ENCODE measurements around the gene CYTH1. TPM values are rescaled to one million over a fixed set of nuclear protein-coding genes. Genes with fewer than 3 reads are reported as not detected.
A peak's percentile ranks its signal among the peaks of the same experiment; 100 is the strongest.

CYTH1 gene
- total RNA-seq, 6 donors from 2014 or later = 113 to 295 (median 121) TPM

- WGBS, 2 donors = 88 to 90% methylated on average over 7 of the region's 7 CpGs
- peaks cover 33 to 75% (median 45%) of the 10 kb centered on the region in 4 donors for H3K4me1 ChIP-seq
- TF ChIP-seq EP300 (IDR thresholded peaks at IDR 0.05) (no peak), POLR2AphosphoS5 (IDR thresholded peaks at IDR 0.05) (no peak), POLR2A (IDR thresholded peaks at IDR 0.05) (no peak), CTCF (IDR thresholded peaks at IDR 0.05) (no peak)
Measured at GRCh38 chr17:78728495-78728894, 53.6 kb downstream of the CYTH1 start.

GRCh38 chr17:78727476-78728229 is 54.4 kb downstream of the CYTH1 start:
- Histone ChIP-seq H3K36me3 (peaks cover 0 to 3% (median 0%) of the 10 kb centered on the region in 4 donors), H3K4me3 (no peak overlapping the region), H3K27me3 (no peaks in the 10 kb centered on the region), H3K4me1 (peaks cover 36 to 75% (median 46%) of the 10 kb centered on the region in 4 donors), H3K9me3 (no peaks in the 10 kb centered on the region), H3K27ac (no peak overlapping the region)
- TF ChIP-seq POLR2A (IDR thresholded peaks at IDR 0.05) = no peak
- no peak for TF ChIP-seq EP300 (IDR thresholded peaks at IDR 0.05)
- TF ChIP-seq POLR2AphosphoS5 (IDR thresholded peaks at IDR 0.05) = no peak
- TF ChIP-seq CTCF (IDR thresholded peaks at IDR 0.05) = no peak
- WGBS, 2 donors = 83 to 87% methylated on average over 5 to 11 of the region's 11 CpGs
- DNase-seq = peak in 1 of 2 donors; percentile 48
- ATAC-seq (ENCODE audit: low FRiP score in 2 of 2) = peak in 1 of 2 donors; percentile 38

More at GRCh38 chr17:78728495-78728894, 53.6 kb downstream of the CYTH1 start:
- no peak overlapping the region for H3K4me3 ChIP-seq
- no peak overlapping the region for H3K27ac ChIP-seq
- no peaks in the 10 kb centered on the region for H3K27me3 ChIP-seq
- peaks cover 0 to 3% (median 0%) of the 10 kb centered on the region in 4 donors for H3K36me3 ChIP-seq
- H3K9me3 ChIP-seq = no peaks in the 10 kb centered on the region
- DNase-seq (no peak), ATAC-seq (ENCODE audit: low FRiP score in 2 of 2) (no peak)

GRCh38 chr17:78727057-78727456 is 55.0 kb downstream of the CYTH1 start:
- H3K27me3 ChIP-seq = no peaks in the 10 kb centered on the region
- peaks cover 0 to 3% (median 0%) of the 10 kb centered on the region in 4 donors for H3K36me3 ChIP-seq
- TF ChIP-seq EP300 (IDR thresholded peaks at IDR 0.05) (no peak), CTCF (IDR thresholded peaks at IDR 0.05) (no peak)
- no peaks in the 10 kb centered on the region for H3K9me3 ChIP-seq
- H3K27ac ChIP-seq = no peak overlapping the region
- no peak for DNase-seq
- no peak for ATAC-seq (ENCODE audit: low FRiP score in 2 of 2)
- 92 to 96% methylated on average over 5 of the region's 5 CpGs for WGBS, 2 donors
- peaks cover 42 to 75% (median 52%) of the 10 kb centered on the region in 4 donors for H3K4me1 ChIP-seq
- no peak overlapping the region for H3K4me3 ChIP-seq

GRCh38 chr17:78726513-78726912 is 55.6 kb downstream of the CYTH1 start:
- no peak overlapping the region for H3K4me3 ChIP-seq
- H3K27me3 ChIP-seq = no peaks in the 10 kb centered on the region
- 94 to 96% methylated on average over 13 of the region's 13 CpGs for WGBS, 2 donors
- DNase-seq (no peak), ATAC-seq (ENCODE audit: low FRiP score in 2 of 2) (no peak)
- H3K27ac ChIP-seq = no peak overlapping the region
- no peaks in the 10 kb centered on the region for H3K9me3 ChIP-seq
- TF ChIP-seq CTCF (IDR thresholded peaks at IDR 0.05) = no peak
- TF ChIP-seq POLR2A (IDR thresholded peaks at IDR 0.05) = no peak
- H3K4me1 ChIP-seq = peaks cover 42 to 77% (median 58%) of the 10 kb centered on the region in 4 donors
- peaks cover 0 to 3% (median 0%) of the 10 kb centered on the region in 4 donors for H3K36me3 ChIP-seq

Measured in upper lobe of left lung (tissue), 6 donors.